Stomach (tissue), 9 donors: ENCODE measurements around the gene ANK2. TPM values are rescaled to one million over a fixed set of nuclear protein-coding genes. Genes with fewer than 3 reads are reported as not detected.

Experiments
- DNase-seq, 2 donors: peaks; one replicate each; pipeline versions ENCODE4 v3.0.0 to v3.0.0-alpha.2; 2013 to 2019
- H3K27ac ChIP-seq, 5 donors: fragments of 200-600 bp in 4 of 5; sonication (generic) in 4 of 5; one replicate each; pipeline ENCODE4 v1.5.1; 2013 to 2019; ENCODE audit warnings: mild to moderate bottlenecking in 1 of 5, moderate library complexity in 1 of 5
- H3K27me3 ChIP-seq, 3 donors: fragments of 200-600 bp; sonication (generic); one replicate each; pipeline ENCODE4 v1.5.1; 2017 to 2019; ENCODE audit warnings: mixed run types in 1 of 3
- H3K36me3 ChIP-seq, 4 donors: fragments of 200-600 bp; sonication (generic); 1 replicate in 3 of 4; 2 replicates in 1 of 4; pipeline ENCODE4 v1.5.1; 2016 to 2019
- H3K4me1 ChIP-seq, 4 donors: fragments of 200-600 bp; sonication (generic); one replicate each; pipeline ENCODE4 v1.5.1; 2016 to 2019
- H3K4me3 ChIP-seq, 4 donors: fragments of 200-600 bp; sonication (generic) in 3 of 4; one replicate each; pipeline ENCODE4 v1.5.1; 2016 to 2019; ENCODE audit warnings: mild to moderate bottlenecking in 1 of 4
- H3K9me3 ChIP-seq, 4 donors: fragments of 200-600 bp; sonication (generic); one replicate each; pipeline ENCODE4 v1.5.1; 2016 to 2019
- CTCF ChIP-seq, 7 experiments: fragments of 450-650 bp in 4 of 7; fragments of 200-600 bp in 3 of 7; sonication (generic) in 3 of 7; IDR thresholded peaks; one replicate each; pipeline ENCODE4 v1.5.1; 2016 to 2019; ENCODE audit warnings: antibody characterized with exemption in 7 of 7, control low read depth in 2 of 7, mild to moderate bottlenecking in 1 of 7
- EP300 ChIP-seq: sonication (generic); formaldehyde crosslinking; IDR thresholded peaks from one replicate; pipeline ENCODE4 v1.6.1; 2017; ENCODE audit warnings: antibody characterized with exemption
- POLR2A ChIP-seq, 4 donors: fragments of 450-650 bp; IDR thresholded peaks; one replicate each; pipeline ENCODE4 v1.6.1; 2016; ENCODE audit warnings: antibody characterized with exemption in 4 of 4, control low read depth in 2 of 4, mild to moderate bottlenecking in 1 of 4, moderate library complexity in 1 of 4
- POLR2AphosphoS5 ChIP-seq, 3 donors: sonication (generic); formaldehyde crosslinking; IDR thresholded peaks; one replicate each; pipeline ENCODE4 v1.6.1; 2016; ENCODE audit warnings: antibody characterized with exemption in 3 of 3
- WGBS, 5 donors: extraction: QIAGEN DNeasy Blood & Tissue Kit in 3 of 5; methylation state at CpG; one replicate each; pipeline versions ENCODE4 v1.1.5 to v1.1.7; 2013 to 2018; 5-methylcytosine and 5-hydroxymethylcytosine counted together
- intact Hi-C: fragments of 100-400 bp; cut with DNase I; formaldehyde crosslinking; loops from one replicate; pipeline ENCODE4 v1.15.1; 2023; ENCODE audit warnings: low total_unique reads
- polyA plus RNA-seq, 3 donors: library from polyadenylated mRNA; stranded (reverse); fragments of 200-250 nt; gene quantifications; one replicate each; pipeline ENCODE4 v1.2.3, GENCODE V29; 2013
- total RNA-seq, 5 donors: library from RNA; depleted of rRNA; stranded (reverse); fragments of >200 nt; gene quantifications; one replicate each; pipeline versions ENCODE4 v1.1.0 to v1.2.3, GENCODE V29; 2014 to 2016
- donor health status: healthy with polysubstance abuse.
- donor health status: Bipolar disorder and iron deficiency.
- donor health status: healthy.

Gene ANK2
- total and polyA plus RNA-seq, 8 donors, result 1.9 to 123 (median 13.8) TPM

- Histone ChIP-seq H3K9me3 (no peaks in the 10 kb centered on the region), H3K27ac (no peak overlapping the region), H3K27me3 (no peaks in the 10 kb centered on the region), H3K36me3 (no peaks in the 10 kb centered on the region), H3K4me3 (no peak overlapping the region), H3K4me1 (no peaks in the 10 kb centered on the region)
- TF ChIP-seq EP300 (no peak), POLR2AphosphoS5 (IDR thresholded peaks at IDR 0.05) (no peak), CTCF (IDR thresholded peaks at IDR 0.05) (no peak), POLR2A (IDR thresholded peaks at IDR 0.05) (no peak)
- intact Hi-C loops, result no loop called here
- 93 to 100% (median 95%) methylated on average over 1 of the region's 1 CpG for WGBS, 5 donors
- DNase-seq, result no peak
These were observed 52.2 kb downstream of the ANK2 start for GRCh38 chr4:113101669-113102068.

- no peak for DNase-seq
- intact Hi-C loops, result no loop called here
- TF ChIP-seq CTCF (IDR thresholded peaks at IDR 0.05) (no peak), POLR2A (IDR thresholded peaks at IDR 0.05) (no peak), POLR2AphosphoS5 (IDR thresholded peaks at IDR 0.05) (no peak), EP300 (no peak)
- no peaks in the 10 kb centered on the region for H3K27me3 ChIP-seq
- H3K4me1 ChIP-seq, result no peaks in the 10 kb centered on the region
- no peaks in the 10 kb centered on the region for H3K9me3 ChIP-seq
- no peak overlapping the region for H3K27ac ChIP-seq
- no peak overlapping the region for H3K4me3 ChIP-seq
- 32 to 54% (median 42%) methylated on average over 1 of the region's 1 CpG for WGBS, 5 donors
- H3K36me3 ChIP-seq, result no peaks in the 10 kb centered on the region
These were observed 54.1 kb downstream of the ANK2 start for GRCh38 chr4:113103556-113103955.

- no peaks in the 10 kb centered on the region for H3K27me3 ChIP-seq
- intact Hi-C loops, result no loop called here
These were observed 56.7 kb downstream of the ANK2 start for GRCh38 chr4:113106108-113106507.

GRCh38 chr4:113109106-113109718, 59.8 kb downstream of the ANK2 start:
- Histone ChIP-seq H3K36me3 (no peaks in the 10 kb centered on the region), H3K4me3 (no peak overlapping the region), H3K27ac (no peak overlapping the region), H3K4me1 (no peaks in the 10 kb centered on the region), H3K27me3 (no peaks in the 10 kb centered on the region), H3K9me3 (no peaks in the 10 kb centered on the region)
- TF ChIP-seq POLR2A (IDR thresholded peaks at IDR 0.05) (no peak), EP300 (no peak), POLR2AphosphoS5 (IDR thresholded peaks at IDR 0.05) (no peak), CTCF (IDR thresholded peaks at IDR 0.05) (no peak)
- intact Hi-C loops, result no loop called here
- DNase-seq, result peak in 1 of 2 donors; percentile 62
- 25 to 55% (median 43%) methylated on average over 4 of the region's 4 CpGs for WGBS, 5 donors

More at GRCh38 chr4:113106108-113106507, 56.7 kb downstream of the ANK2 start:
- Histone ChIP-seq H3K36me3 (no peaks in the 10 kb centered on the region), H3K4me1 (no peaks in the 10 kb centered on the region), H3K4me3 (no peak overlapping the region), H3K9me3 (no peaks in the 10 kb centered on the region), H3K27ac (no peak overlapping the region)
- TF ChIP-seq POLR2AphosphoS5 (IDR thresholded peaks at IDR 0.05) (no peak), CTCF (IDR thresholded peaks at IDR 0.05) (peak in 2 of 7 experiments; percentile 10 to 36)
- DNase-seq, result peak in 1 of 2 donors; percentile 78
